ENCODE measurements around the gene SYT6.

SYT6 gene

GRCh38 chr1:114152508-114153260, 985 bp downstream of the SYT6 start:
- peak; percentile 76 for DNase-seq (ENCODE audit: low read depth)
- Histone ChIP-seq H3K9me3 (ENCODE audit: control insufficient read depth, low read length) (no peaks in the 10 kb centered on the region), H3K36me3 (ENCODE audit: control insufficient read depth, insufficient read depth, low read length, severe bottlenecking) (no peaks in the 10 kb centered on the region), H3K9ac (ENCODE audit: low read length) (no peak overlapping the region), H3K27me3 (replicated peaks; ENCODE audit: control insufficient read depth, insufficient read depth, low read length) (peaks cover 73% of the 10 kb centered on the region), H3K4me3 (ENCODE audit: low read length) (peak overlapping the region; percentile 64), H3K4me1 (ENCODE audit: control insufficient read depth, insufficient read depth, low read length) (peaks cover 5% of the 10 kb centered on the region)

- Histone ChIP-seq H3K4me1 (ENCODE audit: control insufficient read depth, insufficient read depth, low read length) (peaks cover 5% of the 10 kb centered on the region), H3K27me3 (replicated peaks; ENCODE audit: control insufficient read depth, insufficient read depth, low read length) (peaks cover 73% of the 10 kb centered on the region), H3K9ac (ENCODE audit: low read length) (no peak overlapping the region), H3K36me3 (ENCODE audit: control insufficient read depth, insufficient read depth, low read length, severe bottlenecking) (no peaks in the 10 kb centered on the region), H3K9me3 (ENCODE audit: control insufficient read depth, low read length) (no peaks in the 10 kb centered on the region), H3K4me3 (ENCODE audit: low read length) (no peak overlapping the region)
- no peak for DNase-seq (ENCODE audit: low read depth)
Measured at GRCh38 chr1:114152089-114152507, 1.6 kb downstream of the SYT6 start.

GRCh38 chr1:114150016-114150415, 3.7 kb downstream of the SYT6 start:
- H3K4me3 ChIP-seq (ENCODE audit: low read length): no peak overlapping the region
- no peaks in the 10 kb centered on the region for H3K36me3 ChIP-seq (ENCODE audit: control insufficient read depth, insufficient read depth, low read length, severe bottlenecking)
- H3K9me3 ChIP-seq (ENCODE audit: control insufficient read depth, low read length): no peaks in the 10 kb centered on the region
- peaks cover 74% of the 10 kb centered on the region for H3K27me3 ChIP-seq (replicated peaks; ENCODE audit: control insufficient read depth, insufficient read depth, low read length)
- peaks cover 5% of the 10 kb centered on the region for H3K4me1 ChIP-seq (ENCODE audit: control insufficient read depth, insufficient read depth, low read length)
- H3K9ac ChIP-seq (ENCODE audit: low read length): no peak overlapping the region
- DNase-seq (ENCODE audit: low read depth): no peak

- H3K4me3 ChIP-seq (ENCODE audit: low read length): no peak overlapping the region
- H3K4me1 ChIP-seq (ENCODE audit: control insufficient read depth, insufficient read depth, low read length): peaks cover 5% of the 10 kb centered on the region
- no peaks in the 10 kb centered on the region for H3K9me3 ChIP-seq (ENCODE audit: control insufficient read depth, low read length)
- no peak for DNase-seq (ENCODE audit: low read depth)
- no peak overlapping the region for H3K9ac ChIP-seq (ENCODE audit: low read length)
- no peaks in the 10 kb centered on the region for H3K36me3 ChIP-seq (ENCODE audit: control insufficient read depth, insufficient read depth, low read length, severe bottlenecking)
- peaks cover 73% of the 10 kb centered on the region for H3K27me3 ChIP-seq (replicated peaks; ENCODE audit: control insufficient read depth, insufficient read depth, low read length)
Measured at GRCh38 chr1:114149211-114149610, 4.5 kb downstream of the SYT6 start.

- no peak overlapping the region for H3K4me3 ChIP-seq (ENCODE audit: low read length)
- no peaks in the 10 kb centered on the region for H3K36me3 ChIP-seq (ENCODE audit: control insufficient read depth, insufficient read depth, low read length, severe bottlenecking)
- H3K4me1 ChIP-seq (ENCODE audit: control insufficient read depth, insufficient read depth, low read length): no peaks in the 10 kb centered on the region
- peaks cover 2% of the 10 kb centered on the region for H3K9me3 ChIP-seq (ENCODE audit: control insufficient read depth, low read length)
- H3K9ac ChIP-seq (ENCODE audit: low read length): no peak overlapping the region
- H3K27me3 ChIP-seq (replicated peaks; ENCODE audit: control insufficient read depth, insufficient read depth, low read length): peaks cover 59% of the 10 kb centered on the region
- no peak for DNase-seq (ENCODE audit: low read depth)
Measured at GRCh38 chr1:114145504-114146151, 8.0 kb downstream of the SYT6 start.

GRCh38 chr1:114144016-114144415, 9.7 kb downstream of the SYT6 start:
- H3K9ac ChIP-seq (ENCODE audit: low read length): no peak overlapping the region
- no peaks in the 10 kb centered on the region for H3K4me1 ChIP-seq (ENCODE audit: control insufficient read depth, insufficient read depth, low read length)
- no peaks in the 10 kb centered on the region for H3K36me3 ChIP-seq (ENCODE audit: control insufficient read depth, insufficient read depth, low read length, severe bottlenecking)
- H3K27me3 ChIP-seq (replicated peaks; ENCODE audit: control insufficient read depth, insufficient read depth, low read length): peaks cover 67% of the 10 kb centered on the region
- H3K9me3 ChIP-seq (ENCODE audit: control insufficient read depth, low read length): peaks cover 2% of the 10 kb centered on the region
- no peak for DNase-seq (ENCODE audit: low read depth)
- no peak overlapping the region for H3K4me3 ChIP-seq (ENCODE audit: low read length)

GRCh38 chr1:114139540-114139939, 14.1 kb downstream of the SYT6 start:
- Histone ChIP-seq H3K27me3 (replicated peaks; ENCODE audit: control insufficient read depth, insufficient read depth, low read length) (peaks cover 71% of the 10 kb centered on the region), H3K4me3 (ENCODE audit: low read length) (no peak overlapping the region), H3K36me3 (ENCODE audit: control insufficient read depth, insufficient read depth, low read length, severe bottlenecking) (no peaks in the 10 kb centered on the region), H3K9me3 (ENCODE audit: control insufficient read depth, low read length) (peaks cover 2% of the 10 kb centered on the region), H3K9ac (ENCODE audit: low read length) (no peak overlapping the region), H3K4me1 (ENCODE audit: control insufficient read depth, insufficient read depth, low read length) (no peaks in the 10 kb centered on the region)
- no peak for DNase-seq (ENCODE audit: low read depth)

- no peak overlapping the region for H3K4me3 ChIP-seq (ENCODE audit: low read length)
- peaks cover 65% of the 10 kb centered on the region for H3K27me3 ChIP-seq (replicated peaks; ENCODE audit: control insufficient read depth, insufficient read depth, low read length)
- H3K9me3 ChIP-seq (ENCODE audit: control insufficient read depth, low read length): peaks cover 2% of the 10 kb centered on the region
- no peak for DNase-seq (ENCODE audit: low read depth)
- H3K9ac ChIP-seq (ENCODE audit: low read length): no peak overlapping the region
- no peaks in the 10 kb centered on the region for H3K36me3 ChIP-seq (ENCODE audit: control insufficient read depth, insufficient read depth, low read length, severe bottlenecking)
- H3K4me1 ChIP-seq (ENCODE audit: control insufficient read depth, insufficient read depth, low read length): no peaks in the 10 kb centered on the region
Measured at GRCh38 chr1:114137497-114137896, 16.2 kb downstream of the SYT6 start.

- Histone ChIP-seq H3K4me3 (ENCODE audit: low read length) (no peak overlapping the region), H3K36me3 (ENCODE audit: control insufficient read depth, insufficient read depth, low read length, severe bottlenecking) (no peaks in the 10 kb centered on the region), H3K4me1 (ENCODE audit: control insufficient read depth, insufficient read depth, low read length) (no peaks in the 10 kb centered on the region), H3K9me3 (ENCODE audit: control insufficient read depth, low read length) (no peaks in the 10 kb centered on the region), H3K27me3 (replicated peaks; ENCODE audit: control insufficient read depth, insufficient read depth, low read length) (peaks cover 62% of the 10 kb centered on the region), H3K9ac (ENCODE audit: low read length) (no peak overlapping the region)
- no peak for DNase-seq (ENCODE audit: low read depth)
Measured at GRCh38 chr1:114135786-114136185, 17.9 kb downstream of the SYT6 start.

- Histone ChIP-seq H3K27me3 (replicated peaks; ENCODE audit: control insufficient read depth, insufficient read depth, low read length) (peaks cover 61% of the 10 kb centered on the region), H3K9ac (ENCODE audit: low read length) (no peak overlapping the region)
Measured at GRCh38 chr1:114134518-114134917, 19.2 kb downstream of the SYT6 start.

GRCh38 chr1:114133129-114133528, 20.5 kb downstream of the SYT6 start:
- no peaks in the 10 kb centered on the region for H3K9me3 ChIP-seq (ENCODE audit: control insufficient read depth, low read length)
- H3K36me3 ChIP-seq (ENCODE audit: control insufficient read depth, insufficient read depth, low read length, severe bottlenecking): no peaks in the 10 kb centered on the region
- peaks cover 51% of the 10 kb centered on the region for H3K27me3 ChIP-seq (replicated peaks; ENCODE audit: control insufficient read depth, insufficient read depth, low read length)
- no peaks in the 10 kb centered on the region for H3K4me1 ChIP-seq (ENCODE audit: control insufficient read depth, insufficient read depth, low read length)
- no peak overlapping the region for H3K9ac ChIP-seq (ENCODE audit: low read length)
- no peak overlapping the region for H3K4me3 ChIP-seq (ENCODE audit: low read length)
- no peak for DNase-seq (ENCODE audit: low read depth)

More at GRCh38 chr1:114134518-114134917, 19.2 kb downstream of the SYT6 start:
- Histone ChIP-seq H3K4me1 (ENCODE audit: control insufficient read depth, insufficient read depth, low read length) (no peaks in the 10 kb centered on the region), H3K9me3 (ENCODE audit: control insufficient read depth, low read length) (no peaks in the 10 kb centered on the region), H3K36me3 (ENCODE audit: control insufficient read depth, insufficient read depth, low read length, severe bottlenecking) (no peaks in the 10 kb centered on the region), H3K4me3 (ENCODE audit: low read length) (no peak overlapping the region)
- DNase-seq (ENCODE audit: low read depth): no peak
